GM04504 (cell line): ENCODE data around the gene PLCB1.
"Not testable (repeated sequence)": the region's sequence is repeated elsewhere in the genome, so short reads cannot be mapped to it uniquely, and the experiment has no call there.

Source experiments
- DNase-seq: peaks from one replicate; pipeline ENCODE4 v3.0.0-alpha.2; 2012; ENCODE audit warnings: low read depth

Gene PLCB1

DNA sequence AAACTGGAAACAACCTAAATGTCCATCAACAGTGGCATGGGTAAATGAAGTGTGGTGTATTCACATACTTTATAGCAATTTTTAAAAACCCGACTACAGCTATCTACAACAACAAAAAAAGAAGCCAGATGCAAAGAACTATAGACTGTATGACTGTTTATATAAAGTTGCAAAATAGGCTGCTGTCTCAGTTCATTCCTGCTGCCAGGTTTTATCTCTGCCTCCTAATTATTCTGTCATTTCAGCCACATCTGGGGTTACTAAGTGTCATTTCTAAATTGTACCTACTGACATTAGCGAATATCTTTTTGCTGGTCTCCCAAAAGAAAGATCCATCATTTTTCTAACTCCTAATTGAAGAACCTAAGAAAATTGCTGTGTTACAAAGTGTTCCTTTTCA is 719.9 kb downstream of the PLCB1 start:
- not testable (repeated sequence) for DNase-seq

DNA sequence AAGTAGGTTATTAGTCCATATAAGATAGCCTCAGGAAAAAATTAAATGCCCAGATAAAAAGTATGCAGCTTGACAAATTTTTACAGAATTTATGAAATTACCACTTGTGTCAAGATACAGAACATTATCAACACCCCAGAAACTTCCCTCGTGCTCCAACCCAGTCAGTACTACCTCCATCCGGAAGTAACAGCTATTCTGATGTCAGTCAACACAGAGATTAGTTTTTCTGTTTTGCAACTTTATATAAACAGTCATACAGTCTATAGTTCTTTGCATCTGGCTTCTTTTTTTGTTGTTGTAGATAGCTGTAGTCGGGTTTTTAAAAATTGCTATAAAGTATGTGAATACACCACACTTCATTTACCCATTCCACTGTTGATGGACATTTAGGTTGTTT is 721.1 kb downstream of the PLCB1 start:
- DNase-seq = not testable (repeated sequence)

DNA sequence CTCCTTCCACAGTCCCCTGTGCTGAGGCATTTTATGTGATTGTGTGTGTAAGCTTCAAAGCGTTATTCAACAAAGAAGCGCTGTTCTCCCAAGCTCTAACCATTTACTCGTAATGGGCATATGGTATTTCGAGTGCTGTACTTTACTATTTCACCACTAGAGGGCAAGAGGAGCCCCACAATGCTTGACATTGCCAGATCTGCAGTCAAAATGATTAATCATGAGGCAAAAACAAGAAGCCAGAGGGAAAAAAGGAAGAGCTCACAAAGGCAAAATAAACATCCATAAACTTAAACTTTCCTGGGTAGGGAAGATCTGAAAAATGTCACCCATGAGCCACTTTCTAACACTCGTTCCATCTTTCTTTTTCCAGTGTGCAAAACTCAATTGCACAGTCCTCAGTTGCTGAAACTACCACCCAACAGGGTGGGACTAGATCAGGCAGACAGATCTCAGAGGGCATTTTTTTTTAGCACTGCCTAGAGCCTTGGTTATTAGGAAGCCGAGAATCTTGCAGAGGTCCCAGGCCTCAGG is 721.8 kb downstream of the PLCB1 start:
- peak; percentile 73 for DNase-seq

DNA sequence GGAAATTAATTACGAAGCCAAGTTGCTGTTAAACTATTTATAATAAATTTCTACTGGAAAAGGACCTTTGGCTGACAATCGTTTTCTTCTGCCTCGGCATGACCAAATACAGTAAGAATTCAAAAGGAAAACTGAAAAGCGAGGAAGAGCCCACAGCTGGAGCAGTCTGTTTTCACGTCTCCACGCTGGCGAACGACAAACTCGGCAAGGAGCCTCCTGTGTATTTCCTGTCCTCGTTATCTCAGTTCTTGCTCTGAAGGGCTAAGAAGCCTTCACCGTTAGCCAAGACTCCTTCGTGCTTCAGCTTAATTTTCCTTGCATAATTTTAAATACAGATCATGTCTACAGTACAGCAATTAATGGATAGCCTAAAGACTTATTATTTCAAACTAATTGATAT is 722.5 kb downstream of the PLCB1 start:
- DNase-seq = peak; percentile 59

DNA sequence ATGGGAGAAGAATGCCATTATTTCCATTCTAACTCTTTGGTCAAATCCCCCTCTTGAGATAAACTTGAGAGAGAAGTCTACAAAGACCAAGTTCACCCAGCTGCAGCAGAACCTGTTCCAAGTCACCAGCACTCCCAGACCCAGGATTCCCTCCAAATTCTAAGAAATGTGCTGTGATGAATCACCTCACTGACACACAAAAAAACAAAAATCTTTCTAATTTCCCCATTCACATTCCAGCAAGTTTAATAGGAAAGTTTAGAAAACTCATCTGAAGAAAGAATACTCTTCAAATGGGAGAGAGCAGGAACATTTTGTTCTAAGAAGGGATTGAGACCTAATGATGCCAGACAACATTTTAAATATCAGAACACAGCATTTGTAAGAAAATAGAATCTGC is 723.2 kb downstream of the PLCB1 start:
- no peak for DNase-seq

DNA sequence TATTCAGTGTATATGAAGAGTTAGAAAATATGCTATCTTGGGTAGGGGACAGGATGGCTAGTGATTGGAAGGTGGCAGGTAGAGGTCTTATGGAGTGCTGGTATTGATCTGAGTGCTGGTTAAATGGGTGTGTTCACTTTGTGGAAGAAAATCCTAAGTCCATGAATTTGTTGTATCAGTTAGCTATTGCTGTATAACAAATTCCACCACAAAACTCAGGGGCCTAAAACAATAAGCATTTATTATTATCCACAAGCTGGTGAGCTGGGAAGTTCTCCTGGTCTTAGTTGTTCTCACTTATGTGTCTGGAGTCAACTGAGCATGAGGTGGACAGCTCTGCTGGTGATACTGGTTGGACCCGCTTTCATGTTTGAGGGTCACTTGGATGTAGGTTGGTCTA is 724.6 kb downstream of the PLCB1 start:
- DNase-seq = no peak

DNA sequence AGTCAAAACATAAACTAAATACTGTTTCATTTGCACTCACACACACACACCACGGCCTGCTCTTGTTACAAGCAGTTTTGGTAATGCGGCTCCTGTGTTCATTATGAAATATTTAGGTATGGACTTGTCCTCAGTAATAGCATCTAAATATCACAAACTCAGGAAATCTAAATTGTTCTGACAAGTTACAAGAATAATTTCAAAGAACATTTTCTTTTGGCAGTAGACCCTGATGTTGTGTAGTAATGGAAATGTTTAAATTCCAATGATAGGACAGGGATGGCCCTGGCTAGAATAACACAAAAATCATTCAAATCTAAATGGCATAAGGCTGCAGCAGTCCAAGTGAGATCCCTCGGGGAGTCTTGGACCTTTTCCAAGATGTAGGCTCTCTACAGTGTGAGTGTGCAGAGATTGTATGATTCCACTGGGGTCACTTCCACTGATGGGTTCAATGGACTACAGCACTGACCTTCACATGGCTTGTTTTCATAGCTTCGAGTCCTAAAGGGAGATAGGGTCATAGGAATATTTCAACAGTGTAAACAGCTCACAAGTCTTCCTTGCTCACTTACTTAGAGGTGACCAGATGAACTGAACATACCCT is 726.2 kb downstream of the PLCB1 start:
- DNase-seq = no peak

DNA sequence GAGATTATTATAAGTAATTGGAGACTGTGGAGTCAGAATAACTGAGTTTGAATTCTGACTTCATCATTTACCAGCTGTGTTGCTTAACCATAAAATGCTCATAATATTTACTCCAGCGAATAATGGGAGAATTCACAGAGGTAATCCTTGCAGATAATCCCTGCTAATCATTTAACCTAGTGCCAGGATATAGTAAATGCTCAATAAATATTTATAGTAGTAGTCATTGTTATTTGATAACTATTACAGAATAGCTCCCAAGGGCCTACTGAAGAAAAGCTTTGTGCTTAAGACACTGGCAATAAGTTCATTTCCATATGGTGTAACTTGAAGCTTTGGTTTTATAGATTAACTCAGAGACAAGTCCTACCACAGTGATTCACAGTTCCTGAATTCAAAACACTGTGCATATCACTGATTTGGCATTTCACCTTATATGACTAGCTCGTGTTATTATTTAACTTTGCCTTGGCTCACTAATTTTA is 728.0 kb downstream of the PLCB1 start:
- DNase-seq = peak; percentile 56

DNA sequence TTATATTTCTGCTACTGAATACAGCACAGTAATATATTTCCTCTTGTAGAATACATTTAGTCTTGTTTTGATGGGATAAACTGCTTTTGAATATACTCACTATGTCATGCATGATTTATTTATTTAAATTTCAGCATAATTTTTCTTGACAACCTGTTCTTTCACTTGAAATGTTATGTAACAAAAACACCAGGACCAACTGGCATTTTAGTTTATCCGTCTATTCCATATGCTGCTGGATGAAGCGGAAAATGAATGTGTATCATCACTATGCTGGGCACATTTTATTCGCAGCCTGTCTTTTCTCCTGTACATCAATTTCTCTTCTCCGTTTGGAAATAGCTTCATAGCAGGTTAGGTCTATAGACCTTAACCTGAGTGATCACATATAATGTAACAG is 730.0 kb downstream of the PLCB1 start:
- DNase-seq = no peak

DNA sequence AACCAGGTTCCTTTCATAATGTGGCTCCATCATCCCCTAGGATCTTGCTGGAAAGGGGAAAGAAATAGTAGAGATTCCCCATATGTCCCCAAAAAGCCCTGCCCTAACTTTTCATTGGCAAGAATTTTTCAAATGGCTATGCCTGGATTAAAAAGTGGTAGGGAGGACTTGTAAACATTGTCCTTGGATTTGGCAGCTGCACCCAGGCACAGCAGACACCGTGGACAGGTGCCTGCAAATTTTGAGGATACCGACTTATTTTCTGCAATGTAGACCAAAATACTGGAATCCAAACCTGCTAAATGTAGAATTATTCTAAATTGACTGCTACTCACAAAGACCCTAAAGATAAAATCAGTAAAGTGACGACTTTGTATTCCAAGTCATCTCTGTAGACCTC is 733.6 kb downstream of the PLCB1 start:
- no peak for DNase-seq

DNA sequence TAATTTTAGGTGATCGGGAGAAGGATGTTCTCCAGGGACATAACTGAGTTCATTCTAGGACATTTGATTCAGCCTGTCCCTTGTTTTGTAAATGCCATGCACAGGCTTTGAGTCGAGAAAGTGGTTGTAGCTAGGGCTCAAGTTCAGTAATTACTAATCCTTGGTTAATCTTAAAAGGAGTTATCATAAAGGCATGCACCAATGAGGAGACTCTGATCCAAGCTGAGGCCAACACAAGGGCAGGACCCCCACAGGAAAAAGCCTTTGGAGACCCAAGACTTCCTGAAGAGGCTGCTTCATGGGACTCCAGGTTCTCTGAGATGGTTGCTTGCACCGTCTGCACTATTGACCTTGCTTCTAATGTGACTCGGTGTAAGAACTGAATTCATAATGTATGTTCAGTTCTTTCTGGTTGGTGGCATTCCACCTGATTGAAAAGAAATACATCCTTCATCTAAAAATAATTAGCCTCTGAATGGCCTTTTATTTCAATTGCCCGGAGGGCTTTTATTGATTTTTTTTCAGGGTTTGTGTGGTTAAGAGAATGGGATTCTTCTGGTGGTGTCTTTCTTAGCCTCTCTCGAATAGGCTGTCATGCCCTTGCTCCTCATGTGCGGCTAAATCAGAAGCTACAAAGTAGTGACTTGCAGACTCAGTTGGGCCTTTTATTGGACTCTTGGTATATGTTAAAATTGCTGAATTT is 735.1 kb downstream of the PLCB1 start:
- no peak for DNase-seq

DNA sequence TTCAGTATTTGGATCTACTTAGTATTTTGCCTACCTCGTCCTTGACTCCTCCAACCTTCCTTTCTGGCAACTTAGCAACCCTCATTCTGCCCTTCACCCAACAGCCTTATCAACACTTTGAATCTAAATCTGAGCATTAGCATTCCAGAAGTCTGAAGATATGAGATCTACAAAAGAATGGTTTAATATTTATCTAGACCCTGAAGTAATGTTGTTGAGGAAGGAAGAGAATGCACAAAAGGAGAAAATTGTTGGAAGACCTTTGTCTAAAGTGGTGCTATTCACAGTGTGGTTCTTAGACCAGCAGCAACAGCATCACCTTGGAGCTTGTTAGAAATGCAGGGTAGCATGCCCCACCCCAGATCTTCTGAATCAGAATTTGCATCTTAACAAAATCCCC is 738.6 kb downstream of the PLCB1 start:
- no peak for DNase-seq

DNA sequence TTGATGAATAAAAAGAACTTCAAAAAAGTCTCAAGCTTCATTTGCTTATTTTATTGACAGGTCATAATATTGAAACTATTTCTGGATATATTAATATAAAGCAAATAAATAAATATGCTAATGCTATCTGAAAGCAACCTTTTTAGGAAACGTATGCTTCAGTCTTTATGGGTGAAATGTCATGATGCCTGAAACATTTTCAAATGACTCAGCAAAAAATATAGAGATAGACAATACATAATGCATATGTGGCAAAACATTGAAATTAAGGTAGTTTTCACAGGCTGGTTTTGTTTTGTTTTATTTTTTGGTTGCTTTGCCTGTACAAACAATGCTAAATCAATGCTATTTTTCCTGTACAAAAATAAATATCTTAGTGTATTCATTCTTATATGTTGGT is 742.4 kb downstream of the PLCB1 start:
- DNase-seq = no peak

DNA sequence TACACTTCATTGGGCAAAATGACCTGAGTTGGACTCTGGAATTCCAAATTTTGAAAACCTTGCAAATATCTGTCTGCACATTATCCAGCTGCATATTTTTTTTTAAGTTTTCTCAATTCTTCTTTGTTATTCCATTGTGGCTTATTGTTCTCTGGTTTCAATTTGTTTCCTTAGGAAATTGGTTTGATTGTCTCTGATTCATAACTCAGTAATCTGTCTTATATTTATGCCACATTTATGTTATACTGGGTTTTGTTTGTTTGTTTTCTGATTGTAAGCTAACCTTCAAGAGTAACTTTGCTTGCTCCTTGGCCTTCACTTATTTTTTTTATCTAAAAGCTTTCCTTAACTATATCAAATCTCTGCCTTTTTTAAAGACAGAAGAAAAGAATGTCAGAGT is 743.5 kb downstream of the PLCB1 start:
- no peak for DNase-seq

DNA sequence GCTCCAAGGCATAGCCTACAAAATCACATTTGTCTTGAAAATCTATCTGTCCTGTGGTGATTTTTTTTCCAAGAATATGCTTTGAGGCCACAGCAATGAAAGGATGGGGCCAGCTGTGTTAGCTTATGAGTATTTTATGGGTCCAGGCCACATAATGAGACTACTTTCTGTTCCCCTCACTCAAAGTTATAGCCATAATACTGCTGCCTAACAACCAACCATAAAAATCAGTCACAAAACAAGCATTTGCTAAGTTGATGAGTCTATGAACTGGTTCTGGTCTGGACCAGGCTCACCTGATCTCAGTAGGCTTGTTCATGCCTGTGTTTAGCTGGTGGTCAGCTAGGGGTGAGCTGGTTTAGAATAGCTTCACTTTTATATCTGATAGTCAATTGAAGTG is 744.3 kb downstream of the PLCB1 start:
- no peak for DNase-seq

DNA sequence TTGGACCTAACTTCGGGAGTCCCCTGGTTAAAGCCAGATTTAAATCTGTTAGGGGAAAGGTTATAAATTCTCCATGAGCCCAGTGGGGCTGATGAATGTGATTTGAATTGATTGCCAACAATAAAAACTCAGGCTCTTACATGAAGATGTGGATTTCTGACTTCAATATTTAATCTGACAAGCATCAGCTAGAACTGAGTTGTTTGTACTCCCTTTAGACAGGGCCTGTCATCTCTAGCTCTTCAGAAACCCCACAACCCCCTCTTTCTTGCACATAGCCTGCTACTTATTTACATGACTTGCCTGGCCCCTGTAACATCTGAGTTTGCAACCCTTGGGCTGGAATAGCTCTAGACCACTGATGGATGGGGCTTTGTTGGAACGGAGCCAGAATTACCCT is 745.2 kb downstream of the PLCB1 start:
- no peak for DNase-seq

DNA sequence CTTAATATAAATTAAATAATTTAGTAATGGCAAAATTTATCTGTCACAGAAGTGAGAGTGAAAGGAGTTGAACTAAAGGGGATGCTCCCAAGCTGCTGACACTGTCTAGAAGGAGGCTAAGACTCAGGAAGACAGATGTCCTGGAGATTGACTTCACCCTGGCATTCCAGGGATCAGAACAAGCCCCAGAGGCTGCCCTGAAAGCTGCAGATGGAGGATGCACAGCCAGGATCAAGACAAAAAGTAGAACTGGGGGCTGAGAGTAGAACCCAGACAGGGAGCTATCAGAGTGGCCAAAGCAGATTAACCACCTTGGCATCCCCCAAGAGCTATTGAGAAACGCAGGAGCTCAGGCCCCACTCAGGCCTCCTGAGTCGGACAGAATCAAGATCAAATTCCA is 747.6 kb downstream of the PLCB1 start:
- no peak for DNase-seq

DNA sequence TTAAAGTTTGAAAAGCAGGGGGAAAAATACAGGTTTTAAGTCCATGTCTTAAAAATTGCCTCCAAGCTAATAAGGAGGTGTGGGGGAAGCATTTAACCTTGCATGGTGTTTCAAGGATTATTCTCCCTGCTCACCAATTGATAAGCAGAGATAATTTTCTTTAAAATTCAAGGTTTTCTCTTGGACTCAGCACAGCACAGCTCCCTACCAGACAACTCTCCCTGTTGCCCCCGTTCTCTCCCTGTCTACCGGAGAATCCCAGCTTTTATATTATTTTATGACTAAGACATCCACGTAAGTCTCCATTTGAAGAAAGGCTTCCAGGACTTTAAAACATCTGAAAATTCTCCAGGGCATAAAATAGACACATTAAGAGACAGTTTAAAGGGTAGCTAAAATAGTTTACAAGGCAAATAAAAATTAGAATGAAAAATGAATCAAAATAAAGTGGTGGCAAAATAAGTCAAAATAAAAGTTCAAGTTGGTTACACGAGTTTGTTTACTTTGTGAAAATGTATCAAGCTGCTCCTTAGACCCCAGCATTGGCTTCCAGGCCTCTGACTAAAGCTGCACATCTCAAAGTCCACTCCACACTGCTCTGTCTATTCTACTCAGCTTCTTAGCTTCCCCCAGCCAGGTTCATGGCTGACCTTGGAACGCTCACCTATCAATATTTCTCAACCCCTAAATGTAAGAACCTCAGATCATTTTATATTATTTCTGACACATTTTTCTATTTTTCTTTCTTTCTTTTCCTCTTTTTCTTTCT is 748.2 kb downstream of the PLCB1 start:
- no peak for DNase-seq

DNA sequence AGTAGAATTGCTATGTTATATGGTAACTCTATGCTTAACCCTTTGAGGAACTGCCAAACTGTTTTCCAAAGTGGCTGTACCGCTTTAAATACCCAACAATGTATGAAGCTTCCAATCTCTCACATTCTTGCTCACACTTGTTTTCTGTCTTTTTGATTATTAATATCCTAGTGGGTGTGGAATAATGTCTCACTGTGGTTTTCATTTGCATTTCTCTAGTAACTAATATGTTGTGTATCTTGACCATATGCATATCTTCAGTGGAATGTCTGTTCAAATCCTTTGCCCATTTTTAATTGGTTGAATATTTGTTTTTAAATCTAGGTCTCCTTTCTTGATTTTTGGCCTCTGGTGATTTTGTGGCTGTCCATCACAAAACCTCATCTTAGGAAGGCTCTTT is 759.0 kb downstream of the PLCB1 start:
- no peak for DNase-seq

DNA sequence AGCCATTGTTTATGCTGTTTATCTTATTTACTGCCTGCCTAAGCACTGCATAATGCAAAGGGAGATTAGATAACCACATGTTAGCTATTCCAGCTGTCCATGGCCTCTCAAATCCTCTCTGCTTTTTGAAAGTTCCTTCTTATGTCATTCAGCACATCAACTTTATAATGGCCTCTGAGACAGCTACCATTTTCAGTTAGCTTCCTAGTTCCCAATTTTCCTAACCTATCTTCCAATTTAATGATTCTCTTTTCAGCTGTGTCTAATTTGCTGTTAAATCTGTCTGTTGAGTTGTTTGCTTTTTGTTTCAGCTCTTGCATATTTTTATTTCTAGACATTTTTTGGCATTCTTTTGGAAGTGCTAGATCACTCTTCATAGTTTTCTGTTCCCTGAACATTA is 763.4 kb downstream of the PLCB1 start:
- no peak for DNase-seq

DNA sequence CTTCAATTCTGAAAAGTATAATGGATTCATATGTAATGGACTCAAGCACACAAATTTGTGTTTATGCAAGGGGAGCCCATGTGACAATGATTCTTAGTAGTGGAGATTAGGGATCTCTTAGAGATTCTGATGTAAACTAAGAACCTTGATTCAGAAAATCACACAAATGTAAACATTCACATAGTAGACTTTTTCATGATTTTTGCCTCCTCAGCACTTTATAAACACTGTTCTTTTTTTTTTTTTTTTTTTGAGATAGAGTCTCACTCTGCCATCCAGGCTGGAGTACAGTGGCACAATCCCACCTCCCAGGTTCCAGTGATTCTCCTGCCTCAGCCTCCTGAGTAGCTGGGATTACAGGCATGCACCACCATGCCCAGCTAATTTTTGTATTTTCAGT is 766.8 kb downstream of the PLCB1 start:
- DNase-seq = no peak

DNA sequence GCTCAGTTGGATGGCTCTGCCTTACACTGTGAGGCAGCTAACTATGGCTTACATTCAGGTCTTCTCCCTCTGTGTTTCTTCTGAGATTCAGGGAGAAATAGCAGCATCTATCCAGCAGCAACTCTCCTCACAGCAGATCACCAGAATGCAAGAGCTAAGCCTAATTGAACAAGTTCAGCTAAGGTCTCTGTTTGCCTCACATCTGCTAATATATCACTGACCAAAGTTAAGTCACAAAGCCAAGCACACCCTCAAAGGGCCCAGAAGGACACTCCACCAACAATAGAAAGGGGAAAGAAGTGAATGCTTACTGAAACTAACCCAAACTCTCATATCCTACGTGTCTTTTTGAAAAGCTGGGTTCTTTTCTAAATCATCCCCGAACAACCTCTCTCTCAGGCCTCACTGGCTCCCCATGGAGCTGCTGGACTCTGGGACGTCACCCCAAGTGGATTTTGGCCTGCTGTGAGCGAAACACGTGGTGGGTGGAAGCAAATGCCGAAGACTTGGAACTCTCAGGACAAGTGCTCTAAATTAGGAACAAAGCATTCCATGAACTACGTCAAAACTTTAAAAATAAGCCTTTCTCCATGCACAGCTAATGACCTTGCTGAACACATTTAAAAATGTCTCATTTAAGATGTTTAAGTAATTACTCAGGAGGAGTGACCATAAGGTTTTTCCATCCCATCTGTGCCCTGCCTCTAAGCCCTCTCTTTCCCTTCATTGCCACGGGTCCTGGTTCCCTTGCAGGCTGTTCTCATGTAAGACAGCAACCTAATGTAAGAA is 769.4 kb downstream of the PLCB1 start:
- peak; percentile 33 for DNase-seq
